Hypothalamus (tissue), 51 donors: ENCODE results near the gene CLIC6.

Experiments used
- DNase-seq, 51 donors: peaks; one replicate each; lab custom pipeline; 2025; lab: John Stamatoyannopoulos, UW

Gene CLIC6

GRCh38 chr21:34761758-34762330, 93.0 kb downstream of the CLIC6 start:
- no peak for DNase-seq

DNA sequence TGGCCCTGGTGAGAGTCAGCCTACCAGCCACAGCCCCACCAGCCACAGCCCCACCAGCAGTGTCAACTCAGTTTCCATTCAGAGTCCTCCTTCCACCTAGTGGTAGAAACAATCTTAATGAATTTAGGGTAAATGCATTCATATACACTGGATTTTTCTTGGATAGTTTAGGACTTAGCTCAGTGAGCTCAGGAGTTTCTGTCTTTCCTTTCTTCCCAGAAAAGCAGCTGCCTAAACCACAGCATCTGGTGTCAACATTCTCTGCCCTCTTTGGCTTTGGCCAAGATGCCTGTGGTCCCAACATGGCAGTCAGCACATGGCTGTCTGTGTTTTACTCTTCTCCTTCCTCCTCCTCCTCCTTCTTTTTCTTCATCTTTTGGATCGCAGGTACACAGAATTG, 94.0 kb downstream of the CLIC6 start:
- no peak for DNase-seq

- DNase-seq: no peak
Observed at GRCh38 chr21:34764715-34765284, 96.0 kb downstream of the CLIC6 start.

- DNase-seq: no peak
Observed at GRCh38 chr21:34765619-34766018, 96.8 kb downstream of the CLIC6 start.

- no peak for DNase-seq
Observed at GRCh38 chr21:34766862-34767261, 98.1 kb downstream of the CLIC6 start.
